Thoracic aorta (tissue), 2 donors: ENCODE data around the gene GFAP. TPM values are rescaled to one million over a fixed set of nuclear protein-coding genes. Genes with fewer than 3 reads are reported as not detected.

Source experiments
- ATAC-seq: fragments of 150-250 bp; one replicate; pipeline ENCODE4 v1.8.0; 2017; ENCODE audit warnings: low read depth; ENCODE audit not compliant: insufficient number of reproducible peaks, low FRiP score
- DNase-seq: peaks from one replicate; pipeline ENCODE4 v3.0.0-alpha.2; 2020; ENCODE audit warnings: low spot score
- H3K27ac ChIP-seq, 2 donors: fragments of 200-600 bp; sonication (generic); 1 replicate in 1 of 2; 2 replicates in 1 of 2; pipeline ENCODE4 v1.5.1; 2016; ENCODE audit warnings: mild to moderate bottlenecking in 2 of 2, moderate library complexity in 2 of 2
- H3K27me3 ChIP-seq: fragments of 200-600 bp; sonication (generic); replicated peaks from 2 replicates; pipeline ENCODE4 v1.6.0; 2016; ENCODE audit warnings: mild to moderate bottlenecking; ENCODE audit not compliant: insufficient read depth
- H3K36me3 ChIP-seq: fragments of 200-600 bp; sonication (generic); one replicate; pipeline ENCODE4 v1.5.1; 2016
- H3K4me1 ChIP-seq, 2 donors: fragments of 200-600 bp; sonication (generic); 1 replicate in 1 of 2; 2 replicates in 1 of 2; pipeline versions ENCODE4 v1.5.1 to v1.6.0; 2016; ENCODE audit warnings: low read depth in 2 of 2, mild to moderate bottlenecking in 1 of 2; ENCODE audit not compliant: control insufficient read depth in 1 of 2
- H3K4me3 ChIP-seq: fragments of 200-600 bp; sonication (generic); 2 replicates; pipeline ENCODE4 v1.5.1; 2016; ENCODE audit warnings: mild to moderate bottlenecking
- H3K9me3 ChIP-seq: fragments of 200-600 bp; sonication (generic); 2 replicates; pipeline ENCODE4 v1.5.1; 2016
- CTCF ChIP-seq: fragments of 200-600 bp; sonication (generic); IDR thresholded peaks from one replicate; pipeline ENCODE4 v1.5.1; 2019; ENCODE audit warnings: antibody characterized with exemption
- total RNA-seq, 2 donors: library from RNA; depleted of rRNA; stranded (reverse); fragments of >200 nt; gene quantifications; one replicate each; pipeline versions ENCODE4 v1.1.0 to v1.2.3, GENCODE V29; 2016

Gene GFAP
- total RNA-seq, 2 donors from 2014 or later, result 14.6 TPM; not detected in 1

- Histone ChIP-seq H3K27me3 (no peaks in the 10 kb centered on the region), H3K4me3 (no peak overlapping the region), H3K9me3 (no peaks in the 10 kb centered on the region), H3K27ac (no peak overlapping the region), H3K4me1 (peaks cover 13 to 42% of the 10 kb centered on the region in 2 donors), H3K36me3 (no peaks in the 10 kb centered on the region)
- no peak for DNase-seq
- no peak for TF ChIP-seq CTCF
- ATAC-seq, result no peak
Measured at GRCh38 chr17:44913676-44914075, 1.6 kb downstream of the GFAP start.

GRCh38 chr17:44912763-44913544 lies 2.3 kb downstream of the GFAP start:
- H3K4me3 ChIP-seq, result no peak overlapping the region
- no peaks in the 10 kb centered on the region for H3K9me3 ChIP-seq
- no peak overlapping the region for H3K27ac ChIP-seq
- DNase-seq, result no peak
- no peaks in the 10 kb centered on the region for H3K27me3 ChIP-seq
- no peaks in the 10 kb centered on the region for H3K36me3 ChIP-seq
- peaks cover 13 to 42% of the 10 kb centered on the region in 2 donors for H3K4me1 ChIP-seq
- no peak for ATAC-seq
- TF ChIP-seq CTCF, result no peak

GRCh38 chr17:44911133-44912001 lies 3.9 kb downstream of the GFAP start:
- no peaks in the 10 kb centered on the region for H3K27me3 ChIP-seq
- H3K9me3 ChIP-seq, result no peaks in the 10 kb centered on the region
- no peak for ATAC-seq
- H3K36me3 ChIP-seq, result no peaks in the 10 kb centered on the region
- no peak for DNase-seq
- peaks cover under 1 to 29% of the 10 kb centered on the region in 2 donors for H3K4me1 ChIP-seq
- TF ChIP-seq CTCF, result peak; percentile 39
- H3K27ac ChIP-seq, result no peak overlapping the region
- peak overlapping the region; percentile 55 for H3K4me3 ChIP-seq

GRCh38 chr17:44910231-44911106 lies 4.8 kb downstream of the GFAP start:
- Histone ChIP-seq H3K27ac (no peak overlapping the region), H3K4me3 (no peak overlapping the region), H3K9me3 (no peaks in the 10 kb centered on the region), H3K27me3 (no peaks in the 10 kb centered on the region), H3K4me1 (peaks cover 0 to 20% of the 10 kb centered on the region in 2 donors), H3K36me3 (no peaks in the 10 kb centered on the region)
- ATAC-seq (no peak), DNase-seq (no peak)
- TF ChIP-seq CTCF, result no peak
